ENCODE data around the gene ZBTB1.

The ZBTB1 gene

GRCh38 chr14:64467566-64467965, 37.0 kb upstream of the ZBTB1 start:
- H3K36me3 ChIP-seq (ENCODE audit: control insufficient read depth, insufficient read depth, low read length) = no peaks in the 10 kb centered on the region
- no peaks in the 10 kb centered on the region for H3K4me1 ChIP-seq (ENCODE audit: control insufficient read depth, insufficient read depth, low read length)
- peaks cover 23% of the 10 kb centered on the region for H3K27me3 ChIP-seq (ENCODE audit: control insufficient read depth, insufficient read depth, low read length, poor library complexity, severe bottlenecking)
- no peak overlapping the region for H3K4me3 ChIP-seq (ENCODE audit: insufficient read depth, low read depth, low read length)
- no peak overlapping the region for H3K27ac ChIP-seq (ENCODE audit: insufficient read depth, low read depth, low read length, poor library complexity, severe bottlenecking)
- H3K9me3 ChIP-seq (ENCODE audit: control insufficient read depth, low read length) = no peaks in the 10 kb centered on the region

GRCh38 chr14:64468451-64468850, 36.1 kb upstream of the ZBTB1 start:
- Histone ChIP-seq H3K27ac (ENCODE audit: insufficient read depth, low read depth, low read length, poor library complexity, severe bottlenecking) (no peak overlapping the region), H3K4me1 (ENCODE audit: control insufficient read depth, insufficient read depth, low read length) (no peaks in the 10 kb centered on the region), H3K36me3 (ENCODE audit: control insufficient read depth, insufficient read depth, low read length) (no peaks in the 10 kb centered on the region), H3K27me3 (ENCODE audit: control insufficient read depth, insufficient read depth, low read length, poor library complexity, severe bottlenecking) (peaks cover 23% of the 10 kb centered on the region), H3K4me3 (ENCODE audit: insufficient read depth, low read depth, low read length) (no peak overlapping the region), H3K9me3 (ENCODE audit: control insufficient read depth, low read length) (no peaks in the 10 kb centered on the region)
- WGBS, 2 experiments = 75% methylated on average over 3 of the region's 3 CpGs

GRCh38 chr14:64474041-64474440, 30.5 kb upstream of the ZBTB1 start:
- 72 to 77% methylated on average over 2 of the region's 2 CpGs for WGBS, 2 experiments
- H3K4me3 ChIP-seq (ENCODE audit: insufficient read depth, low read depth, low read length) = no peak overlapping the region

GRCh38 chr14:64474698-64475097, 29.9 kb upstream of the ZBTB1 start:
- no peaks in the 10 kb centered on the region for H3K36me3 ChIP-seq (ENCODE audit: control insufficient read depth, insufficient read depth, low read length)
- no peak overlapping the region for H3K4me3 ChIP-seq (ENCODE audit: insufficient read depth, low read depth, low read length)
- no peaks in the 10 kb centered on the region for H3K4me1 ChIP-seq (ENCODE audit: control insufficient read depth, insufficient read depth, low read length)
- no peaks in the 10 kb centered on the region for H3K27me3 ChIP-seq (ENCODE audit: control insufficient read depth, insufficient read depth, low read length, poor library complexity, severe bottlenecking)
- 96% methylated on average over 3 to 4 of the region's 4 CpGs for WGBS, 2 experiments
- no peak overlapping the region for H3K27ac ChIP-seq (ENCODE audit: insufficient read depth, low read depth, low read length, poor library complexity, severe bottlenecking)
- H3K9me3 ChIP-seq (ENCODE audit: control insufficient read depth, low read length) = no peaks in the 10 kb centered on the region

More at GRCh38 chr14:64474041-64474440, 30.5 kb upstream of the ZBTB1 start:
- H3K36me3 ChIP-seq (ENCODE audit: control insufficient read depth, insufficient read depth, low read length) = no peaks in the 10 kb centered on the region
- no peak overlapping the region for H3K27ac ChIP-seq (ENCODE audit: insufficient read depth, low read depth, low read length, poor library complexity, severe bottlenecking)
- H3K27me3 ChIP-seq (ENCODE audit: control insufficient read depth, insufficient read depth, low read length, poor library complexity, severe bottlenecking) = no peaks in the 10 kb centered on the region
- no peaks in the 10 kb centered on the region for H3K4me1 ChIP-seq (ENCODE audit: control insufficient read depth, insufficient read depth, low read length)
- no peaks in the 10 kb centered on the region for H3K9me3 ChIP-seq (ENCODE audit: control insufficient read depth, low read length)

GRCh38 chr14:64475585-64476273, 28.8 kb upstream of the ZBTB1 start:
- Histone ChIP-seq H3K4me3 (ENCODE audit: insufficient read depth, low read depth, low read length) (no peak overlapping the region), H3K36me3 (ENCODE audit: control insufficient read depth, insufficient read depth, low read length) (no peaks in the 10 kb centered on the region), H3K4me1 (ENCODE audit: control insufficient read depth, insufficient read depth, low read length) (no peaks in the 10 kb centered on the region), H3K27ac (ENCODE audit: insufficient read depth, low read depth, low read length, poor library complexity, severe bottlenecking) (no peak overlapping the region), H3K9me3 (ENCODE audit: control insufficient read depth, low read length) (no peaks in the 10 kb centered on the region), H3K27me3 (ENCODE audit: control insufficient read depth, insufficient read depth, low read length, poor library complexity, severe bottlenecking) (no peaks in the 10 kb centered on the region)
- 86 to 89% methylated on average over 8 of the region's 8 CpGs for WGBS, 2 experiments

- Histone ChIP-seq H3K4me3 (ENCODE audit: insufficient read depth, low read depth, low read length) (no peak overlapping the region), H3K27ac (ENCODE audit: insufficient read depth, low read depth, low read length, poor library complexity, severe bottlenecking) (no peak overlapping the region), H3K4me1 (ENCODE audit: control insufficient read depth, insufficient read depth, low read length) (no peaks in the 10 kb centered on the region), H3K27me3 (ENCODE audit: control insufficient read depth, insufficient read depth, low read length, poor library complexity, severe bottlenecking) (no peaks in the 10 kb centered on the region), H3K9me3 (ENCODE audit: control insufficient read depth, low read length) (no peaks in the 10 kb centered on the region), H3K36me3 (ENCODE audit: control insufficient read depth, insufficient read depth, low read length) (no peaks in the 10 kb centered on the region)
- 92 to 93% methylated on average over 8 of the region's 8 CpGs for WGBS, 2 experiments
These were observed 28.1 kb upstream of the ZBTB1 start for GRCh38 chr14:64476438-64476837.

- Histone ChIP-seq H3K36me3 (ENCODE audit: control insufficient read depth, insufficient read depth, low read length) (no peaks in the 10 kb centered on the region), H3K27me3 (ENCODE audit: control insufficient read depth, insufficient read depth, low read length, poor library complexity, severe bottlenecking) (no peaks in the 10 kb centered on the region), H3K9me3 (ENCODE audit: control insufficient read depth, low read length) (no peaks in the 10 kb centered on the region), H3K4me1 (ENCODE audit: control insufficient read depth, insufficient read depth, low read length) (no peaks in the 10 kb centered on the region), H3K27ac (ENCODE audit: insufficient read depth, low read depth, low read length, poor library complexity, severe bottlenecking) (no peak overlapping the region), H3K4me3 (ENCODE audit: insufficient read depth, low read depth, low read length) (no peak overlapping the region)
These were observed 25.8 kb upstream of the ZBTB1 start for GRCh38 chr14:64478634-64479250.

GRCh38 chr14:64488590-64489099, 15.9 kb upstream of the ZBTB1 start:
- H3K4me1 ChIP-seq (ENCODE audit: control insufficient read depth, insufficient read depth, low read length) = no peaks in the 10 kb centered on the region
- H3K4me3 ChIP-seq (ENCODE audit: insufficient read depth, low read depth, low read length) = no peak overlapping the region
- 91 to 96% methylated on average over 4 to 5 of the region's 5 CpGs for WGBS, 2 experiments
- H3K27ac ChIP-seq (ENCODE audit: insufficient read depth, low read depth, low read length, poor library complexity, severe bottlenecking) = no peak overlapping the region
- H3K9me3 ChIP-seq (ENCODE audit: control insufficient read depth, low read length) = no peaks in the 10 kb centered on the region
- no peaks in the 10 kb centered on the region for H3K27me3 ChIP-seq (ENCODE audit: control insufficient read depth, insufficient read depth, low read length, poor library complexity, severe bottlenecking)
- H3K36me3 ChIP-seq (ENCODE audit: control insufficient read depth, insufficient read depth, low read length) = peaks cover 9% of the 10 kb centered on the region

GRCh38 chr14:64491637-64492036, 12.9 kb upstream of the ZBTB1 start:
- H3K27ac ChIP-seq (ENCODE audit: insufficient read depth, low read depth, low read length, poor library complexity, severe bottlenecking) = no peak overlapping the region
- H3K27me3 ChIP-seq (ENCODE audit: control insufficient read depth, insufficient read depth, low read length, poor library complexity, severe bottlenecking) = no peaks in the 10 kb centered on the region
- no peaks in the 10 kb centered on the region for H3K4me1 ChIP-seq (ENCODE audit: control insufficient read depth, insufficient read depth, low read length)
- H3K4me3 ChIP-seq (ENCODE audit: insufficient read depth, low read depth, low read length) = no peak overlapping the region
- H3K36me3 ChIP-seq (ENCODE audit: control insufficient read depth, insufficient read depth, low read length) = peaks cover 9% of the 10 kb centered on the region
- WGBS, 2 experiments = 86 to 92% methylated on average over 2 of the region's 2 CpGs
- no peaks in the 10 kb centered on the region for H3K9me3 ChIP-seq (ENCODE audit: control insufficient read depth, low read length)

GRCh38 chr14:64493455-64493854, 11.1 kb upstream of the ZBTB1 start:
- no peak overlapping the region for H3K27ac ChIP-seq (ENCODE audit: insufficient read depth, low read depth, low read length, poor library complexity, severe bottlenecking)
- WGBS, 2 experiments = 90 to 96% methylated on average over 2 to 3 of the region's 3 CpGs

More at GRCh38 chr14:64493455-64493854, 11.1 kb upstream of the ZBTB1 start:
- Histone ChIP-seq H3K9me3 (ENCODE audit: control insufficient read depth, low read length) (no peaks in the 10 kb centered on the region), H3K4me1 (ENCODE audit: control insufficient read depth, insufficient read depth, low read length) (no peaks in the 10 kb centered on the region), H3K36me3 (ENCODE audit: control insufficient read depth, insufficient read depth, low read length) (no peaks in the 10 kb centered on the region), H3K27me3 (ENCODE audit: control insufficient read depth, insufficient read depth, low read length, poor library complexity, severe bottlenecking) (no peaks in the 10 kb centered on the region), H3K4me3 (ENCODE audit: insufficient read depth, low read depth, low read length) (no peak overlapping the region)
